LNCaP clone FGC (cell line): ENCODE data around the gene CPTP.

ENCODE experiments used
- DNase-seq: peaks from one replicate; pipeline ENCODE4 v3.0.0-alpha.2; 2011; ENCODE audit warnings: low read depth
- H3K4me3 ChIP-seq: 2 replicates; pipeline ENCODE4 v1.5.1; 2011; ENCODE audit warnings: mild to moderate bottlenecking, low read depth, low read length, control low read depth
- CTCF ChIP-seq: IDR thresholded peaks from 2 replicates; pipeline ENCODE4 v1.5.1; 2012; ENCODE audit warnings: mild to moderate bottlenecking; ENCODE audit not compliant: control insufficient read depth, insufficient read depth; ENCODE audit errors: extremely low read depth

The CPTP gene

GRCh38 chr1:1298861-1299685 is 25.5 kb upstream of the CPTP start:
- TF ChIP-seq CTCF: no peak
- H3K4me3 ChIP-seq: no peak overlapping the region
- no peak for DNase-seq

GRCh38 chr1:1299686-1300351 is 24.8 kb upstream of the CPTP start:
- no peak for DNase-seq

GRCh38 chr1:1300352-1300739 is 24.3 kb upstream of the CPTP start:
- H3K4me3 ChIP-seq: no peak overlapping the region
- TF ChIP-seq CTCF: no peak
- DNase-seq: no peak

More at GRCh38 chr1:1299686-1300351, 24.8 kb upstream of the CPTP start:
- H3K4me3 ChIP-seq: no peak overlapping the region
- 0 out of 2 replicates have a peak, but pooled peaks have one; percentile 11 for TF ChIP-seq CTCF

- DNase-seq: no peak
- TF ChIP-seq CTCF: peak; percentile 42
- no peak overlapping the region for H3K4me3 ChIP-seq
Measured at GRCh38 chr1:1302006-1302430, 22.6 kb upstream of the CPTP start.

- no peak for DNase-seq
- no peak for TF ChIP-seq CTCF
- no peak overlapping the region for H3K4me3 ChIP-seq
Measured at GRCh38 chr1:1302951-1303509, 21.6 kb upstream of the CPTP start.

GRCh38 chr1:1303736-1304135 is 20.9 kb upstream of the CPTP start:
- no peak for TF ChIP-seq CTCF
- no peak overlapping the region for H3K4me3 ChIP-seq
- DNase-seq: no peak
